ENCODE measurements around the gene SGCA. TPM values are rescaled to one million over a fixed set of nuclear protein-coding genes. Genes with fewer than 3 reads are reported as not detected.

SGCA gene
- total RNA-seq, 1 experiment from 2014 or later = not detected

DNA sequence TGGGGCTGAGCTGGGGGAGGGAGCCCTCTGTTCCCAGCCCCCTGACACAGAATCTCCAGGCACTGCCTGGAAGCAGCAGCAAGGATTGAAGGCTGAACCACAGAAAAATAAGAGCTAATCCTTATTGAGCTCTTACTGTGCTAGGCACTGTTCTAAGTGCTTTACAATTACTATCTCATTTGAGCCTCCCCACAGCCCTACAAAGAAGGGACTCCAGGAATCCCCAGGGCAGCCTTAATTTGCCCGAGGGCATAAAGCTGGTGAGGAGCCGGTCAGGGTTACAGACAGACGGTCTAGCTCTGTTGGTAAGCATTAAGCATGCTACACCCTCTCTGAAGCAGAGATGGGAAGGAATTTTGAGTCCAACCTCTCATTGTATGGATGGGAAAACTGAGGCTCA, 42.9 kb upstream of the SGCA start:
- no peaks in the 10 kb centered on the region for H3K9me3 ChIP-seq (ENCODE audit: insufficient read depth, low read depth)
- no peaks in the 10 kb centered on the region for H3K36me3 ChIP-seq (ENCODE audit: low read depth)
- no peaks in the 10 kb centered on the region for H3K4me1 ChIP-seq (replicated peaks; ENCODE audit: insufficient read depth)
- no peak overlapping the region for H3K4me3 ChIP-seq
- no peaks in the 10 kb centered on the region for H3K9me2 ChIP-seq (ENCODE audit: insufficient read depth)
- peaks cover 4% of the 10 kb centered on the region; the same call in 1 of the 2 replicates for H3F3A ChIP-seq (ENCODE audit: insufficient read depth, low read depth)
- no peak for DNase-seq
- H3K27ac ChIP-seq = no peak overlapping the region
- CTCF ChIA-PET = interaction anchor here (0.6 to 0.7 kb wide), 2 partner anchors 12 to 170 kb away, joined by 3 read pairs; no protein-coding TSS in a partner anchor
- no peak overlapping the region for H2AFZ ChIP-seq
- TF ChIP-seq, protein P1, sequence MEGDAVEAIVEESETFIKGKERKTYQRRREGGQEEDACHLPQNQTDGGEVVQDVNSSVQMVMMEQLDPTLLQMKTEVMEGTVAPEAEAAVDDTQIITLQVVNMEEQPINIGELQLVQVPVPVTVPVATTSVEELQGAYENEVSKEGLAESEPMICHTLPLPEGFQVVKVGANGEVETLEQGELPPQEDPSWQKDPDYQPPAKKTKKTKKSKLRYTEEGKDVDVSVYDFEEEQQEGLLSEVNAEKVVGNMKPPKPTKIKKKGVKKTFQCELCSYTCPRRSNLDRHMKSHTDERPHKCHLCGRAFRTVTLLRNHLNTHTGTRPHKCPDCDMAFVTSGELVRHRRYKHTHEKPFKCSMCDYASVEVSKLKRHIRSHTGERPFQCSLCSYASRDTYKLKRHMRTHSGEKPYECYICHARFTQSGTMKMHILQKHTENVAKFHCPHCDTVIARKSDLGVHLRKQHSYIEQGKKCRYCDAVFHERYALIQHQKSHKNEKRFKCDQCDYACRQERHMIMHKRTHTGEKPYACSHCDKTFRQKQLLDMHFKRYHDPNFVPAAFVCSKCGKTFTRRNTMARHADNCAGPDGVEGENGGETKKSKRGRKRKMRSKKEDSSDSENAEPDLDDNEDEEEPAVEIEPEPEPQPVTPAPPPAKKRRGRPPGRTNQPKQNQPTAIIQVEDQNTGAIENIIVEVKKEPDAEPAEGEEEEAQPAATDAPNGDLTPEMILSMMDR (conservative IDR thresholded peaks at IDR 0.05) = no peak
- no peak for TF ChIP-seq EZH2 (IDR thresholded peaks at IDR 0.05; ENCODE audit: low read depth)
- POLR2A ChIA-PET (ENCODE audit: unreplicated experiment) = interaction anchor here (0.5 kb wide), 2 partner anchors 324 to 419 kb away, joined by 3 read pairs; no protein-coding TSS in a partner anchor
- no TSS peak for BruUV-seq (replicated peaks)
- peaks cover 38% of the 10 kb centered on the region for H3K27me3 ChIP-seq (ENCODE audit: insufficient read depth, low read depth)
- no peaks in the 10 kb centered on the region for H3K79me2 ChIP-seq (ENCODE audit: low read depth)
- H4K20me1 ChIP-seq (ENCODE audit: insufficient read depth) = no peaks in the 10 kb centered on the region
- H3K4me2 ChIP-seq = no peak overlapping the region
- intact Hi-C loops (cut with micrococcal nuclease; ENCODE audit: unreplicated experiment) = no loop called here

DNA sequence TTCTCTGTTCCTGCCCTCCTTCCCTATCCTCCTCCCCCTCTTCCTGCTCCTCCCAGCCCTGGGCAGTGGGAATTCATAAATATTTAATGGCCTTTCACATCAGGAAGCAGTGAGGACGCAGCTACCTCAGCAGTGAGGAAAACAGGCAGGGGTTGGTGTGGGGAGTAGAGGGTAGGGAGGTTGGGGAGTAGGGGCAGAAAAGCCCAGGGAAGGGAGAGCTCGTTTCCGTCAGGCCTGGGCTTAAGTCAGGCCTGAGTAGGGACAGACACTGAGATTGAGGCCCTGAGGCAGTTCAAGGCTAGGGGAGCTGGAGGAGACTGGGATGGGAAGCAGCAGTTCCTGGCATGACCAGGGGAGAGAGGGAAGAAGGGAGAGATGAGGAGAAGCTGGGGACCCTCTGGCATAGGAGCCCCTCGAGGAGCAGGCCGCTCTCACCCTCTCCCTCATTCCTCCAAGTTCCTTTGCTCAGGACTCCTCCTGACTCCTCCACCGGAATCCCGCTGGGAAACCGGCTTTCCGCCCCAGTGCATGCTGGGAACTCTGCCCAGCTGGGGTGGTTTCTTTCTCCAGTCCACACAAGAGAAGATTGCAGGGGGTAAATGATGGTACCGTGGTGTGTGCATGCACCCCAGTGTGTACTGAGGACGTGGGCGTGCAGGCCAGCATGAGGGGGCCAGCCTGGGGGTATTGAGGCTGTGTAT, 42.0 kb upstream of the SGCA start:
- Histone ChIP-seq H3K36me3 (ENCODE audit: low read depth) (no peaks in the 10 kb centered on the region), H3K27me3 (ENCODE audit: insufficient read depth, low read depth) (peaks cover 38% of the 10 kb centered on the region), H3K4me1 (replicated peaks; ENCODE audit: insufficient read depth) (no peaks in the 10 kb centered on the region), H3K79me2 (ENCODE audit: low read depth) (no peaks in the 10 kb centered on the region), H3F3A (ENCODE audit: insufficient read depth, low read depth) (no peaks in the 10 kb centered on the region; the same call in 1 of the 2 replicates), H3K4me3 (no peak overlapping the region), H3K9me2 (ENCODE audit: insufficient read depth) (no peaks in the 10 kb centered on the region), H3K27ac (no peak overlapping the region), H4K20me1 (ENCODE audit: insufficient read depth) (no peaks in the 10 kb centered on the region), H3K9me3 (ENCODE audit: insufficient read depth, low read depth) (no peaks in the 10 kb centered on the region), H3K4me2 (no peak overlapping the region), H2AFZ (no peak overlapping the region)
- POLR2A ChIA-PET (ENCODE audit: unreplicated experiment) = interaction anchor here (0.5 kb wide), 1 partner anchor 418 kb away, joined by 3 read pairs; no protein-coding TSS in a partner anchor
- TF ChIP-seq, protein P1 (conservative IDR thresholded peaks at IDR 0.05) = no peak
- TF ChIP-seq EZH2 (IDR thresholded peaks at IDR 0.05; ENCODE audit: low read depth) = no peak
- no peak for DNase-seq
- intact Hi-C loops (cut with micrococcal nuclease; ENCODE audit: unreplicated experiment) = no loop called here
- BruUV-seq (replicated peaks) = no TSS peak
- CTCF ChIA-PET = no interaction called here

- TF ChIP-seq, protein P1 (conservative IDR thresholded peaks at IDR 0.05) = no peak
- no peak for TF ChIP-seq EZH2 (IDR thresholded peaks at IDR 0.05; ENCODE audit: low read depth)
- H3K9me3 ChIP-seq (ENCODE audit: insufficient read depth, low read depth) = no peaks in the 10 kb centered on the region
- H4K20me1 ChIP-seq (ENCODE audit: insufficient read depth) = no peaks in the 10 kb centered on the region
- POLR2A ChIA-PET (ENCODE audit: unreplicated experiment) = no interaction called here
- no peaks in the 10 kb centered on the region; the same call in 1 of the 2 replicates for H3F3A ChIP-seq (ENCODE audit: insufficient read depth, low read depth)
- BruUV-seq (replicated peaks) = no TSS peak
- H3K9me2 ChIP-seq (ENCODE audit: insufficient read depth) = no peaks in the 10 kb centered on the region
- H3K27ac ChIP-seq = no peak overlapping the region
- DNase-seq = no peak
- intact Hi-C loops (cut with micrococcal nuclease; ENCODE audit: unreplicated experiment) = no loop called here
- H2AFZ ChIP-seq = no peak overlapping the region
- no peaks in the 10 kb centered on the region for H3K36me3 ChIP-seq (ENCODE audit: low read depth)
- H3K79me2 ChIP-seq (ENCODE audit: low read depth) = no peaks in the 10 kb centered on the region
- no peaks in the 10 kb centered on the region for H3K4me1 ChIP-seq (replicated peaks; ENCODE audit: insufficient read depth)
- CTCF ChIA-PET = no interaction called here
- no peak overlapping the region for H3K4me3 ChIP-seq
- no peak overlapping the region for H3K4me2 ChIP-seq
- peaks cover 32% of the 10 kb centered on the region for H3K27me3 ChIP-seq (ENCODE audit: insufficient read depth, low read depth)
Observed at GRCh38 chr17:50125420-50125997, 40.3 kb upstream of the SGCA start.

All from PC-9 (cell line).